ENCODE results near the gene PRKCA. TPM values are rescaled to one million over a fixed set of nuclear protein-coding genes. Genes with fewer than 3 reads are reported as not detected.

PRKCA gene
- polyA plus RNA-seq, 4 donors: 19.9 to 27.8 (median 24.5) TPM

DNA sequence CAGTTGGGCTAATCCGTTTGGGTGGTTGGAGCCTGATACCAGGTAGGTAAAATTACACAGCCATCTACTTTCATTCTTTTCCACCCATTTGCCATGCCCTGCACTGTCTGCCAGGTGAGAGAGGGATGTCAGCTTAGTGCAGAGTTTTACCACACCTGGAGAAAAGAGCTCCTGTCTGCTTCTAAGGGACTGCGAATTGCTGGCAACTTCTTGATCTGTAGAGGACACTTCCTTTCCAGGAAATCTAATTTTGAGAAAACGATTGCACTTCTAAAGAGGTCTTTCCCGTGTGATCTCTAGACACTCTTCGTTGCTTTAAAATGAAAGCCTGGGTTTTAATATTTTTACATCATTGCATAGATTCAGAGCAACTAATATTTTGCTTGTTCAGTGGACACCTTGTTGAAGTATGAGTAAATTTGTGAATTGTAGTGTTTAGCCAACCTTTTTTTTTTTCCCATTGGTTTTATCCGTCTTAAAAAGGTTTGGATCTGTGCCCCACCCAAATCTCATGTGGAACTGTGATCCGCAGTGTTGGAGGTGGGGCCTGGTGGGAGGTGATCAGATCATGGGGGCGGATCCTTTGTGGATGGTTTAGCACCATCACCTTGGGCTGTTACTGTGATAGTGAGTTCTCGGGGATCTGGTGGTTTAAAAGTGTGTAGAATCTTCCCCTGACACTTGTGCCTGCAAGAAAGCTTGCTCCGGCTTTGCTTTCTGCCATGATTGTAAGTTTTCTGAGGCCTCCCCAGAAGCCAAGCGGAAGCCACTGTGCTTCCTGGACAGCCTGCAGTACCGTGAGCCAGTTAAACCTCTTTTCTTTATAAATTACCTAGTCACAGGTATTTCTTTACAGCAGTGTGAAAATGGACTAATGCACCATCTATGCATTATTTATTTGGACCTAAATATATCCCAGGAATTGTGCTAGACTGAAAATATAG, 104.6 kb downstream of the PRKCA start:
- DNase-seq (ENCODE audit: low read depth in 4 of 4, low spot score in 2 of 4): no peak

- DNase-seq (ENCODE audit: low read depth in 4 of 4, low spot score in 2 of 4): no peak
Measured at GRCh38 chr17:66407864-66408263, 105.5 kb downstream of the PRKCA start.

- no peak for DNase-seq (ENCODE audit: low read depth in 4 of 4, low spot score in 2 of 4)
Measured at GRCh38 chr17:66411520-66411919, 109.1 kb downstream of the PRKCA start.

GRCh38 chr17:66412857-66413558, 110.6 kb downstream of the PRKCA start:
- no peak for DNase-seq (ENCODE audit: low read depth in 4 of 4, low spot score in 2 of 4)

GRCh38 chr17:66413559-66414520, 111.4 kb downstream of the PRKCA start:
- no peak for DNase-seq (ENCODE audit: low read depth in 4 of 4, low spot score in 2 of 4)

DNA sequence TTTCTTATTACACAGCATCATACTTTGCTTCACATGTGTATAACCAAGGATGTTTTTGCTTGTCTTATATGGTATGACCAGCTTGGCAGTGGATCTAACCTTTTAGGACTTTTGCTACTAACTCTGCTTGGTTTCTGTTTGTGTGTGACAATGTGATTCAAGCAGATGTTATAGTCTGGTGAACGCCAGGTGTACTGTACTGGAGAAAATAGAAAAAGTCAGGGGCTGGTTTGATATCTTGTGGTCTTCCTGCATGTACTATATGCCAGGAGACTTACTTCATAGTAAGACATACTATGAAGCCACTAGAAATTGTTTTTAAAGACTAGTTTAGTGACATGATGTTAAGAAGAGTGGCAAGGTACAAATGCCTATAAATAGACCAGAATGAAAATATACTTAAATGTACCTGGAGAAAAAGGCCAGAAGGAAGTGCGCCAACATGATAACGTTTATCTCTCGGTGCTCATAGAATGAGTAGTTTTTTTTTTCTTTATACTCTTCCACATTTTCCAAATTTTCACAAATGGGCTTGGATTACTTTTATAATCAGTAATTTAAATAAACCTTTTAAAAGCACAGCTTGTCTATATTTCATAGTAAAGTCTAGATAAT, 112.3 kb downstream of the PRKCA start:
- DNase-seq (ENCODE audit: low read depth in 4 of 4, low spot score in 2 of 4): no peak

- no peak for DNase-seq (ENCODE audit: low read depth in 4 of 4, low spot score in 2 of 4)
Measured at GRCh38 chr17:66415366-66416206, 113.2 kb downstream of the PRKCA start.

- no peak for DNase-seq (ENCODE audit: low read depth in 4 of 4, low spot score in 2 of 4)
Measured at GRCh38 chr17:66416207-66416940, 114.0 kb downstream of the PRKCA start.

GRCh38 chr17:66417300-66417719, 114.9 kb downstream of the PRKCA start:
- no peak for DNase-seq (ENCODE audit: low read depth in 4 of 4, low spot score in 2 of 4)

DNA sequence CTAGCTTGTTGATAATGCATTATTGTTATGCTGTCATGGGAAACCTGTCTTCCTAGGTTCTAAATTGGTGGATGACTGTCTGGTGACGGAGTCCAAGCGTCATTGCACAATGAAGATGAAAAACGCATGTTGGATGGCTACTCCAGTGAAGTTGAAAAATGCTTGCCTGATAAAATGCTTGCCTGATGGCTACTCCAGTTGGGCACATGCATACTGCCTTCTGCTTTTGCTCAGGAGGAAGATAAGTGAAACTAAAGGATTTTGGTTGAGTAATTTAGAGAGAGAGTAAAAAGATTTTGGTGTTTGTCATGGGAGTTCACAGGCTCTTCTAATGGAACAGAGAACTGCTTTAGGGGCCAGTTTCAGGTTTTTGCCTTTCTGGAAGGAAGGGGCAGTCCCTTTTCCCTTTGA, 118.6 kb downstream of the PRKCA start:
- DNase-seq (ENCODE audit: low read depth in 4 of 4, low spot score in 2 of 4): no peak

GRCh38 chr17:66422186-66422585, 119.8 kb downstream of the PRKCA start:
- no peak for DNase-seq (ENCODE audit: low read depth in 4 of 4, low spot score in 2 of 4)

- no peak for DNase-seq (ENCODE audit: low read depth in 4 of 4, low spot score in 2 of 4)
Measured at GRCh38 chr17:66423056-66423955, 120.9 kb downstream of the PRKCA start.

DNA sequence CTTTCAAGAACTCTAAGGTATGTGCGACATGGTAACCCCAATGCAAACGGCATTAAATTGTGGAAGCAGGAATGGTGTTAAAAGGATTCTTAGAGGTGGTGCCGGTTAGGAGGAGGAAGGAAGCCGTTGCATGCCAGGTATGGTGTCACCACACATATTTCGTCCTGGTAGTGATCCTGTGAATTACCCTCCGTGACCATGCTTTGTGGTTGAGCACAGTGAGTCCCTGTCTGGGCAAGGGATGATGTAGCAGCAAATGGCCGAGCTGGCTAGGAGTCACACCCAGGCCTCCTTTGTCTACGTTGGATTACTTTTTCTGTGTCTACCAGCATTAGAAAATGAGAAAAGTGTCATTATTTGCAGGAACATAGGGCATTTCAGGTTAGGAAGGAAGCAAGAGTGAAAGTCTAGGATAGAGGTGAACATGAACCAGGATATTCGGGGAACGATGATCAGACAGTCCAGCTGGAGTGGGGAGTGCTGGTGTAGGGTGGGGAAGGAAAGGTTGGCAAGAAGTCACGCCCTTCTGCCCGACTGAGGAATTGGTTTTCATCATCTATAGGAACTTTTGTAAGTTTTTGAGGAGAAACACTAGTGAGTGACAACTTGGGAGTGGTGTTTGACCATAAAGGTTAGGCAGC, 123.5 kb downstream of the PRKCA start:
- no peak for DNase-seq (ENCODE audit: low read depth in 4 of 4, low spot score in 2 of 4)

- DNase-seq (ENCODE audit: low read depth in 4 of 4, low spot score in 2 of 4): no peak
Measured at GRCh38 chr17:66426397-66427033, 124.1 kb downstream of the PRKCA start.

DNA sequence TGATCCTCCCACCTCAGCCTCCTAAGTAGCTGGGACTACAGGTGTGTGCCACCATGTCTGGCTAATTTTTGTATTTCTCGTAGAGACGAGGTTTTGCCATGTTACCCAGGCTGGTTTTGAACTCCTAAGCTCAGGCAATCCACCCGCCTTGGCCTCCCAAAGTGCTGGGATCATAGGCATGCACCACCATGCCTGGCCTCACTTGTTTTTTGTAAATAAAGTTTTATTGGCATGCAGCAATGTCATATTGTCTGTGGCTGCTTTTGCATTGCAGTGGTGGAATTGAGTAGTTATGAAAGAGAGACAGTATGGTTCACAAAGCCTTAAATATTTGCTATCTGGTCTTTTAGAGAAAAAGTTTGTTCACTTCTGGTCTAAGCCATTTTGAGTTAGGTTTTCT, 124.7 kb downstream of the PRKCA start:
- DNase-seq (ENCODE audit: low read depth in 4 of 4, low spot score in 2 of 4): no peak

- DNase-seq (ENCODE audit: low read depth in 4 of 4, low spot score in 2 of 4): no peak
Measured at GRCh38 chr17:66429680-66430079, 127.3 kb downstream of the PRKCA start.
